ENCODE data around the gene ADARB2. TPM values are rescaled to one million over a fixed set of nuclear protein-coding genes. Genes with fewer than 3 reads are reported as not detected.
A peak's percentile ranks its signal among the peaks of the same experiment; 100 is the strongest.

ADARB2 gene
- total and polyA plus RNA-seq, 2 experiments from 2014 or later, result not detected

- 45 to 46% methylated on average over 20 to 22 of the region's 22 CpGs for WGBS, 2 experiments (ENCODE audit: low coverage in 1 of 2, low lambda C conversion rate in 2 of 2, missing lambda C conversion rate in 2 of 2)
- TF ChIP-seq EZH2 (IDR thresholded peaks at IDR 0.05; ENCODE audit: insufficient read depth, poor library complexity, severe bottlenecking), result no peak
- TF ChIP-seq EZH2phosphoT487 (IDR thresholded peaks at IDR 0.05; ENCODE audit: insufficient read depth, low read depth), result no peak
Observed at GRCh38 chr10:1190791-1191490, 546.4 kb downstream of the ADARB2 start.

GRCh38 chr10:1190052-1190395, 547.3 kb downstream of the ADARB2 start:
- in situ Hi-C loops (cut with MboI), result no loop called here
- 18 to 22% methylated on average over 12 of the region's 12 CpGs for WGBS, 2 experiments (ENCODE audit: low coverage in 1 of 2, low lambda C conversion rate in 2 of 2, missing lambda C conversion rate in 2 of 2)
- no peak overlapping the region for H3K27ac ChIP-seq
- TF ChIP-seq EZH2 (IDR thresholded peaks at IDR 0.05; ENCODE audit: insufficient read depth, poor library complexity, severe bottlenecking) (no peak), EZH2phosphoT487 (IDR thresholded peaks at IDR 0.05; ENCODE audit: insufficient read depth, low read depth) (no peak)
- no peaks in the 10 kb centered on the region for H3K9me2 ChIP-seq (ENCODE audit: insufficient read depth)
- H2AFZ ChIP-seq, result no peak overlapping the region
- H3K4me3 ChIP-seq, result no peak overlapping the region
- H3K4me1 ChIP-seq (ENCODE audit: insufficient read depth), result no peaks in the 10 kb centered on the region
- no peak overlapping the region for H3K9ac ChIP-seq
- no peaks in the 10 kb centered on the region for H3K79me2 ChIP-seq (ENCODE audit: insufficient read depth)
- H3K36me3 ChIP-seq (ENCODE audit: low read depth), result no peaks in the 10 kb centered on the region
- no peaks in the 10 kb centered on the region for H3K9me3 ChIP-seq (ENCODE audit: low read depth)
- H3K4me2 ChIP-seq (ENCODE audit: unreplicated experiment), result no peak overlapping the region
- DNase-seq, result no peak
- no peaks in the 10 kb centered on the region for H3F3A ChIP-seq (ENCODE audit: insufficient read depth)
- no peaks in the 10 kb centered on the region for H4K20me1 ChIP-seq (ENCODE audit: insufficient read depth)
- peaks cover 15% of the 10 kb centered on the region for H3K27me3 ChIP-seq (replicated peaks; ENCODE audit: insufficient read depth)

More at GRCh38 chr10:1190791-1191490, 546.4 kb downstream of the ADARB2 start:
- Histone ChIP-seq H4K20me1 (ENCODE audit: insufficient read depth) (no peaks in the 10 kb centered on the region), H3K79me2 (ENCODE audit: insufficient read depth) (no peaks in the 10 kb centered on the region), H3K9me2 (ENCODE audit: insufficient read depth) (no peaks in the 10 kb centered on the region), H3K4me2 (ENCODE audit: unreplicated experiment) (no peak overlapping the region), H2AFZ (no peak overlapping the region), H3K36me3 (ENCODE audit: low read depth) (no peaks in the 10 kb centered on the region), H3K27ac (no peak overlapping the region), H3K9ac (no peak overlapping the region), H3K9me3 (ENCODE audit: low read depth) (no peaks in the 10 kb centered on the region), H3K27me3 (replicated peaks; ENCODE audit: insufficient read depth) (peaks cover 15% of the 10 kb centered on the region), H3K4me3 (no peak overlapping the region), H3F3A (ENCODE audit: insufficient read depth) (no peaks in the 10 kb centered on the region), H3K4me1 (ENCODE audit: insufficient read depth) (no peaks in the 10 kb centered on the region)
- no peak for DNase-seq
- in situ Hi-C loops (cut with MboI), result no loop called here

DNA sequence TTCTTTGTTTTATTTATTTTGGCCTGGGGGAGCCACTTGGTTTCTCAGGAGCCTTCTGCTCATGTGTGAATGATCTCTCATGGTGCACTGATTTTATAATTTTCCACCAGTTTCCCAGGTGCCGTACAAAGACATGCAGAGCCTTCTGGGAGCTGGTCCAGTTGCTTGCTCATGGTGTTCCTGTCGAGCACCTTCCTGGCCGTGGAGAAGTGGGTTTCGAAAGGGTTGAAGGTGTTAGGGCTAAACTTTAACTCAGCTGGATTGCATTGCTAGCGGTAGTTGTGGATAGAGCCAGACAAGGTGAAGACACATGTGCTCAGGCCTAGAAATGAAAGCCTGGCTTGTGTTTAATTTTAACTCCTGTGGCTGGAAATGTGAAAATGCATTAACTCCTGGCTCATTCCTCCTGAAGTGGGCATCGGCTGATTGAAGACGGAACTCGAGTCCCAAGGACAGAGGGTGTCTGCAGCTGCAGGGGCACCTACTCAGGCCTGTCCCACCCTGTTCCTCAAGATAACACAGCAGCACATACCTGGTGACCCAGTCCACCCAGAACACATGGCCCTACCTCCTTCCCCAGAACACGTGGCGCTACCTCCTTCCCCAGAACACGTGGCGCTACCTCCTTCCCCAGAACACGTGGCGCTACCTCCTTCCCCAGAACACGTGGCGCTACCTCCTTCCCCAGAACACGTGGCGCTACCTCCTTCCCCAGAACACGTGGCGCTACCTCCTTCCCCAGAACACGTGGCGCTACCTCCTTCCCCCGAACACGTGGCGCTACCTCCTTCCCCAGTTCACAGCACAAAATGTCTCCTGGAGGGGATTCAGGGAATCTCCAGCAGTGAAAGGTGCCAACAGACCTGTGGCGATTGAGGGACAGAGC, 547.9 kb downstream of the ADARB2 start:
- H3K79me2 ChIP-seq (ENCODE audit: insufficient read depth), result no peaks in the 10 kb centered on the region
- H3K9me3 ChIP-seq (ENCODE audit: low read depth), result no peaks in the 10 kb centered on the region
- in situ Hi-C loops (cut with MboI), result no loop called here
- H3K4me3 ChIP-seq, result no peak overlapping the region
- WGBS, 2 experiments (ENCODE audit: low coverage in 1 of 2, low lambda C conversion rate in 2 of 2, missing lambda C conversion rate in 2 of 2), result 38 to 50% methylated on average over 16 to 26 of the region's 26 CpGs
- no peak overlapping the region for H3K4me2 ChIP-seq (ENCODE audit: unreplicated experiment)
- no peak overlapping the region for H3K9ac ChIP-seq
- H4K20me1 ChIP-seq (ENCODE audit: insufficient read depth), result no peaks in the 10 kb centered on the region
- H2AFZ ChIP-seq, result no peak overlapping the region
- no peak for DNase-seq
- no peak for TF ChIP-seq EZH2 (IDR thresholded peaks at IDR 0.05; ENCODE audit: insufficient read depth, poor library complexity, severe bottlenecking)
- no peak for TF ChIP-seq EZH2phosphoT487 (IDR thresholded peaks at IDR 0.05; ENCODE audit: insufficient read depth, low read depth)
- no peaks in the 10 kb centered on the region for H3K9me2 ChIP-seq (ENCODE audit: insufficient read depth)
- peaks cover 15% of the 10 kb centered on the region for H3K27me3 ChIP-seq (replicated peaks; ENCODE audit: insufficient read depth)
- no peaks in the 10 kb centered on the region for H3K4me1 ChIP-seq (ENCODE audit: insufficient read depth)
- no peak overlapping the region for H3K27ac ChIP-seq
- no peaks in the 10 kb centered on the region for H3F3A ChIP-seq (ENCODE audit: insufficient read depth)
- no peaks in the 10 kb centered on the region for H3K36me3 ChIP-seq (ENCODE audit: low read depth)

DNA sequence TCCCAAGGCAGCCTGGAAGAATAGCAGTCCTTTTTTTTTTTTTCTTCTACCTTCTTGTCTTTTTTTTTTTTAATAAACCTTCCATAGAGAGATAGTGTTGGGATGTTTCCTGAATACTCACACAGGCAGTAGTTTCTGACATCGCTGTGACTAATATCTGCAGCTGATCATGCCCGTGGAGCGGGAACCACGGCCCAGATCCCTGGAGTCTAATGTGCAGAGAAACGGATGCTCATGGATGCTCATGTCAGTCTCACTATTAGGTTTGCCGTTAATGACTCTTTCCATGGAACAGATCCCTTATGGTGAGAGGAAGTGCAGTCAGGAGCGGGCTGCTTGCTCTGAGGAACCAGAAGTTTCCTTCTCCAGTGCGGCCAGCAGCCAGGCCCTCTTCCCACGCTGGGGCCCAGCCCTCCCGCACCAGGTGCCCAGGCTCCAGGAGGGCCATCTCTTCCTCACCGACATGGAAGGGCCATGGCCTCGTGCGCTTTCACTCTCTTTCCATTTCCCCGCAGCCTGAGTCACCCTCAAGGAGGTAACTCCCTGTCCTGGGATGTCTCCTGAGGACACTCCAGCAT, 548.7 kb downstream of the ADARB2 start:
- in situ Hi-C loops (cut with MboI), result no loop called here
- Histone ChIP-seq H3F3A (ENCODE audit: insufficient read depth) (no peaks in the 10 kb centered on the region), H4K20me1 (ENCODE audit: insufficient read depth) (no peaks in the 10 kb centered on the region), H3K27me3 (replicated peaks; ENCODE audit: insufficient read depth) (peaks cover 15% of the 10 kb centered on the region), H3K4me2 (ENCODE audit: unreplicated experiment) (no peak overlapping the region), H3K9me3 (ENCODE audit: low read depth) (no peaks in the 10 kb centered on the region), H3K9me2 (ENCODE audit: insufficient read depth) (no peaks in the 10 kb centered on the region), H3K4me1 (ENCODE audit: insufficient read depth) (no peaks in the 10 kb centered on the region), H3K4me3 (no peak overlapping the region), H2AFZ (no peak overlapping the region), H3K27ac (no peak overlapping the region), H3K9ac (no peak overlapping the region), H3K36me3 (ENCODE audit: low read depth) (no peaks in the 10 kb centered on the region), H3K79me2 (ENCODE audit: insufficient read depth) (no peaks in the 10 kb centered on the region)
- DNase-seq, result peak; percentile 5
- TF ChIP-seq EZH2phosphoT487 (IDR thresholded peaks at IDR 0.05; ENCODE audit: insufficient read depth, low read depth) (no peak), EZH2 (IDR thresholded peaks at IDR 0.05; ENCODE audit: insufficient read depth, poor library complexity, severe bottlenecking) (no peak)
- WGBS, 2 experiments (ENCODE audit: low coverage in 1 of 2, low lambda C conversion rate in 2 of 2, missing lambda C conversion rate in 2 of 2), result 31 to 41% methylated on average over 14 of the region's 14 CpGs
